ENCODE results near the gene MMADHC.

GRCh38 chr2:149525323-149525722, 62.3 kb downstream of the MMADHC start:
- TF ChIP-seq CTCF (conservative IDR thresholded peaks at IDR 0.05 in 1 of 2, IDR thresholded peaks at IDR 0.05 in 1 of 2; ENCODE audit: extremely low read depth in 1 of 2, insufficient read depth in 1 of 2, low read depth in 1 of 2, low read length in 2 of 2) (no peak), EZH2 (IDR thresholded peaks at IDR 0.05; ENCODE audit: borderline replicate concordance, low read length) (no peak)

Measured in mammary epithelial cell (primary cell).